Neural crest cell (in vitro differentiated cells): ENCODE data around the gene DUSP22. TPM values are rescaled to one million over a fixed set of nuclear protein-coding genes. Genes with fewer than 3 reads are reported as not detected.

Experiments used
- DNase-seq: peaks from one replicate; pipeline ENCODE4 v3.0.0; 2021; ENCODE audit warnings: low read depth, mixed read lengths, low spot score
- H3K27ac Mint-ChIP-seq: one replicate; pipeline ENCODE4 v1.8.0; 2021; ENCODE audit warnings: mild to moderate bottlenecking, mixed read lengths; ENCODE audit not compliant: unreplicated experiment
- H3K27me3 Mint-ChIP-seq: 2 replicates; pipeline ENCODE4 v1.8.0; 2021; ENCODE audit warnings: low read depth, mild to moderate bottlenecking, mixed read lengths
- H3K36me3 Mint-ChIP-seq: 2 replicates; pipeline ENCODE4 v1.8.0; 2021; ENCODE audit warnings: low read depth, mild to moderate bottlenecking, mixed read lengths
- H3K4me1 Mint-ChIP-seq: 2 replicates; pipeline ENCODE4 v1.8.0; 2021; ENCODE audit warnings: mixed read lengths
- H3K4me3 Mint-ChIP-seq: one replicate; pipeline ENCODE4 v1.8.0; 2021; ENCODE audit warnings: mild to moderate bottlenecking, mixed read lengths
- H3K9me3 Mint-ChIP-seq: 2 replicates; pipeline ENCODE4 v1.8.0; 2021; ENCODE audit warnings: mixed read lengths
- total RNA-seq: library from RNA; stranded (reverse); gene quantifications from 2 replicates; pipeline ENCODE4 v1.2.1, GENCODE V29; 2021
- TF ChIP-seq, protein P1 (sequence below): fragments of 200-600 bp; sonication (generic); conservative IDR thresholded peaks from 2 replicates; pipeline ENCODE4 v1.5.0; 2021; ENCODE audit warnings: antibody characterized with exemption, mild to moderate bottlenecking

The DUSP22 gene
- total RNA-seq, 1 donor from 2014 or later, result 35.1 TPM

DNA sequence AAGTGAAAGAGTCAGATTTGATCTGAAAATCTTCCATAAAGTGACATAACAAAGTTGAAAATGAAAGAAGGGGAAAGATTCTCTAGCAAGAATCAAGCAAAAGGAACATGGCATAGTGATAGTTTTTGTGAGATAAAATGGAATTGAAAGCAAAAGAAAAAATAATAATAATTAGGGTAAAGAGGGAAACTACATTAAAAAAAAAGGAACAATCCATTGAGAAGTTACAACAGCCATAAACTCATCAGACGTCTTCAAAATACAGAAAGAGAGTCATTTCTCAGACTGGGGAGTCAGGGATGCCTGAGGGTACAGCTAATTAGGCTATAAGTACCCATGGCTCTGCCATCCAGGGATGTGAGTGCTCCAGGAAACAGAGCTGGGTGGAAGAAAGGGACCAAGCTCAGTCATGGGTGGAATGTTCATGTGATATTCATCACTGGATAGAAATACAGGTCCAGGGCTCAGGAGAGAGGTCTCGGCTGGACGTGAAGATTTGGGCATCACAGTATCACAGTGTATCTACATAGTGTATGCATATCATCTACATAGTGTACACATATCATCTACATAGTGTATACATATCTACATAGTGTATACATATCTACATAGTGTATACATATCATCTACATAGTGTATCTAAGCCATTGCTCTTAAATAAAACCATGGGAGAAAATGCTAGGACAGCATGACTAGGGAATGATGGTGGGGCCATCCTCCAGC is 29.4 kb downstream of the DUSP22 start:
- TF ChIP-seq, protein P1, sequence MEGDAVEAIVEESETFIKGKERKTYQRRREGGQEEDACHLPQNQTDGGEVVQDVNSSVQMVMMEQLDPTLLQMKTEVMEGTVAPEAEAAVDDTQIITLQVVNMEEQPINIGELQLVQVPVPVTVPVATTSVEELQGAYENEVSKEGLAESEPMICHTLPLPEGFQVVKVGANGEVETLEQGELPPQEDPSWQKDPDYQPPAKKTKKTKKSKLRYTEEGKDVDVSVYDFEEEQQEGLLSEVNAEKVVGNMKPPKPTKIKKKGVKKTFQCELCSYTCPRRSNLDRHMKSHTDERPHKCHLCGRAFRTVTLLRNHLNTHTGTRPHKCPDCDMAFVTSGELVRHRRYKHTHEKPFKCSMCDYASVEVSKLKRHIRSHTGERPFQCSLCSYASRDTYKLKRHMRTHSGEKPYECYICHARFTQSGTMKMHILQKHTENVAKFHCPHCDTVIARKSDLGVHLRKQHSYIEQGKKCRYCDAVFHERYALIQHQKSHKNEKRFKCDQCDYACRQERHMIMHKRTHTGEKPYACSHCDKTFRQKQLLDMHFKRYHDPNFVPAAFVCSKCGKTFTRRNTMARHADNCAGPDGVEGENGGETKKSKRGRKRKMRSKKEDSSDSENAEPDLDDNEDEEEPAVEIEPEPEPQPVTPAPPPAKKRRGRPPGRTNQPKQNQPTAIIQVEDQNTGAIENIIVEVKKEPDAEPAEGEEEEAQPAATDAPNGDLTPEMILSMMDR, result no peak
- no peak overlapping the region for H3K4me3 Mint-ChIP-seq
- H3K9me3 Mint-ChIP-seq, result no peaks in the 10 kb centered on the region
- peaks cover 12% of the 10 kb centered on the region for H3K36me3 Mint-ChIP-seq
- H3K4me1 Mint-ChIP-seq, result no peaks in the 10 kb centered on the region
- H3K27me3 Mint-ChIP-seq, result no peaks in the 10 kb centered on the region
- DNase-seq, result no peak
- no peak overlapping the region for H3K27ac Mint-ChIP-seq

DNA sequence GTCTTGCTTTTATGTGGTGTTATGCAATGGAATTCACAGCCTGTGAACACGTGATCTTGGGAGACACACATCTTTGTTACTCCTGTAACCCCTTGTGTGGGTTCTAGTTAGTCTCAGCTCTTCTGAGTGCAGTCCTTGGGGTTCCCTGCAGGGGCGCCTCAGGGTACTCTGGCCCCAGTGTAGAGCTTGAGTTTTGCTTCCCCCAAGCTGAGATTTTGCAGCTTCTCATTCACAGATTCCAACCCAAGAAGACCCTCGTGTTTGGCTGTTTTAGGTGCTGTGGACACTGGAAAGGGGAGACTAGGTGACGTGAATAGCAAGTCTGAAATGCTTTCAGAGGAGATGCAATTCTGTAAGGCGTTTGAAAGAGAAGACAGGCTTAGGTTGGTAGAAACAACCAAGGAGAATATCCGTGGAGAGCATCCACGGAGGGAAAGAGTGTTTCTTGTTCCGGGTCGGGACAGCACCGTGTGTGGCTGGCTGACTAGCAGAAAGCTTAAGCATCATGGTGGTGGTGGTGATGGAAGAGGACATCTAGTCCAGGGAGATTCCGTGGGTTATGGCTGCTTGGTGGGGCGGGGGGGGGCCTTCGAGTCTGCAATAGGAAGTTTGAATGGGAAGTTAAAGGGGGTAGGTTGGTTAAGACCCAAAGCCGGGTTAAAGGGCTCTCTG is 30.1 kb downstream of the DUSP22 start:
- no peak overlapping the region for H3K4me3 Mint-ChIP-seq
- H3K27ac Mint-ChIP-seq, result no peak overlapping the region
- DNase-seq, result no peak
- no peaks in the 10 kb centered on the region for H3K9me3 Mint-ChIP-seq
- TF ChIP-seq, protein P1, result no peak
- H3K4me1 Mint-ChIP-seq, result no peaks in the 10 kb centered on the region
- no peaks in the 10 kb centered on the region for H3K27me3 Mint-ChIP-seq
- H3K36me3 Mint-ChIP-seq, result peaks cover 13% of the 10 kb centered on the region

DNA sequence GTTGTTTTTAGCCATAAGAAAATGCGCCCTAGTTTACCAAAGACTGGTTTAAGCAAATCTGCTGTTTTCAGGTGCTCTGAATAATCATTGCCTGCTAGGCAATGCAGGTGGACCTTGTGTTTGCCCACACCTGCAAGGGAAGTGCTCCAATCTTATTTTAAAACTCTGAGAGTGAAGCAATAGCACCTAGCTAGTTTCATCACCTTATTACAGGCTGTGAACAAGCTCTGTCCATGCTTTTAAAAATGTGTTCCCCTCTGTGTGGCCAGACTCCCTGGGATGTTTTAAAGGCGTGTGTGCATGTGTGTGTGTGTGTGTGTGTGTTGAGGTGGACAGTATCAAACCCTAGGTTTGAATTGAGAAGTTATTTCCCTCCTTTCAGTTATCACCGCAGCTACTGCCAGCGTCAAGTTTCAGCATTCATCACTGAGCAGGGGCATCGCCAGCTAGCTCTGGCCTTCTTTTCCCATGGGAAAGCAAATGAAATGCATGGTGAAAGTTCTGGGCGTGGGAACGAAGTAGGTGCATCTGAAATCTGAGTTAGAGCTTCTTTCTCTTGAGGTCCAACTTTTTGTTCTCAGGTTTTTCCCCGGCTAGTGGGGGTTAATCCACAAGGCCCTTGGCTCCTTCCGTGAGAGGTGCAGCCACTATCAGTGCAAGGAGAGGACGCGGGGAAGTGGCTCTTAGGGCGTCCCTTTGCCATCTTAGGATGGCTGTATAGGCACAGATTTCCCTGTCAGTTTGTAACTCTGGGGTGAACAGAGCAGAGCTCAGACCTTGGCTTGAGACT is 30.8 kb downstream of the DUSP22 start:
- H3K27ac Mint-ChIP-seq, result no peak overlapping the region
- TF ChIP-seq, protein P1, result no peak
- no peaks in the 10 kb centered on the region for H3K9me3 Mint-ChIP-seq
- H3K4me1 Mint-ChIP-seq, result no peaks in the 10 kb centered on the region
- no peak overlapping the region for H3K4me3 Mint-ChIP-seq
- no peak for DNase-seq
- H3K36me3 Mint-ChIP-seq, result peaks cover 15% of the 10 kb centered on the region
- H3K27me3 Mint-ChIP-seq, result no peaks in the 10 kb centered on the region

DNA sequence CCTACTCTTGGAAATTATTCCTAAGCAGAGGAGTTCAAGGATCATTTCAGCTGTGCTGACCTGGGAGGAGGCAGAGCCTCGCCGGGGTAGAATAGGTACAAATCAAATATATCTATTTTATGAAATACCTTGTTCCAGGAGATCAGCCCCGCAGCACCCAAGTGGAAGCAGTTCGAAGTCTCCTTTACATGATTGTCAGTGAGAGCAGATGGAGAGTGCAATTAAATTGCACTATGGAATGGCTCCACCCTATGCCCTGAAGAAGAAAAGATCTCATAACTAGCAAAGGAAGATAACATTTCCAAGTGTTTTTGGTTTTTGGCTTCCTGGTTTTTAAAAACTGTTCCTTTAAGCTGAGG is 31.4 kb downstream of the DUSP22 start:
- Mint-ChIP-seq H3K27me3 (no peaks in the 10 kb centered on the region), H3K9me3 (no peaks in the 10 kb centered on the region), H3K27ac (no peak overlapping the region), H3K36me3 (peaks cover 13% of the 10 kb centered on the region), H3K4me3 (no peak overlapping the region), H3K4me1 (no peaks in the 10 kb centered on the region)
- TF ChIP-seq, protein P1, result no peak
- DNase-seq, result no peak

DNA sequence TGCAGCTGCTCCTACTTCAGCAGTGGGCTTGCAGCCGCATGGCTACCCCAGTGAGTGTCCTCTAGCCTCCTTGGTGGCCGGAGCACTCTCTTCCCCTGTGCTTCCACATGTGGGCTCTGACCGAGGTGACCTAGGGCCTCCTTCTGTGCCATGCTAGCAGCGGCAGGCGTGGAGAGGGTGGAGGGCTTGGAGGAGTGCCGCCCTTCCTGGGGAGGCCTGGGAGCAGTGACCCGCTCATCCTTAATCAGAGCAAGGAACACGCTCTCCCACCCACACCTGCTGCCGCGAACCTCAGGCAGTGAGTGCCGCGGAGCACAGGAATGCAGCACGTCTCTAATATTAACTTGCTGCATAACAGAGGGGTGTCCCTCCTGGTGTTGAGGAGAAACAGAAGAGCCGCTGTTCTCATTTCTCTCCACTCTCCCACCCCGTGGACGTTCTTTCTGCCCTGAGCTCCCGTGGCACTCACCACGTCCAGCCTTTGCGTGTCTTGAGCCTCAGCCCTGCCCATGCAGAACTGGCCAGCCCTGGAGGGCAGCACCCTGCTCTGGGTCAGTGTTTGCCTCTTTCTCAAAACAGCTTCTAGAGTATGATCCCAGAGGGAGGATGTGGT is 31.9 kb downstream of the DUSP22 start:
- Mint-ChIP-seq H3K27ac (no peak overlapping the region), H3K4me1 (no peaks in the 10 kb centered on the region), H3K9me3 (no peaks in the 10 kb centered on the region), H3K36me3 (peaks cover 11% of the 10 kb centered on the region), H3K27me3 (no peaks in the 10 kb centered on the region), H3K4me3 (no peak overlapping the region)
- TF ChIP-seq, protein P1, result no peak
- DNase-seq, result no peak
